Measurements from ENCODE around the gene S100A10.

GRCh38 chr1:151982300-151983005 lies 11.2 kb downstream of the S100A10 start:
- no peak for TF ChIP-seq FOXK2 (IDR thresholded peaks at IDR 0.05)
- no peak for TF ChIP-seq NFRKB (IDR thresholded peaks at IDR 0.05)
